BLaER1 treated with 17β-estradiol and CSF1 and Interleukin-3, amounts not matched to agents 10 nM and 100 nM (cell line): ENCODE data around the gene FAM234A.

ENCODE experiments used
- H3K27ac ChIP-seq, 11 experiments: shearing (Covaris generic); formaldehyde crosslinking; 2 replicates each; pipeline ENCODE4 v1.8.1; 2022
- H3K27me3 ChIP-seq, 11 experiments: shearing (Covaris generic); formaldehyde crosslinking; 2 replicates each; pipeline ENCODE4 v1.8.1; 2022
- H3K36me3 ChIP-seq, 11 experiments: shearing (Covaris generic); formaldehyde crosslinking; 2 replicates each; pipeline ENCODE4 v1.8.1; 2022
- H3K4me1 ChIP-seq, 10 experiments: shearing (Covaris generic); formaldehyde crosslinking; 2 replicates each; pipeline ENCODE4 v1.8.1; 2022
- H3K4me2 ChIP-seq, 11 experiments: shearing (Covaris generic); formaldehyde crosslinking; 2 replicates each; pipeline ENCODE4 v1.8.1; 2022
- H3K4me3 ChIP-seq, 10 experiments: shearing (Covaris generic); formaldehyde crosslinking; 2 replicates each; pipeline ENCODE4 v1.8.1; 2022
- H3K9ac ChIP-seq, 11 experiments: shearing (Covaris generic); formaldehyde crosslinking; 2 replicates each; pipeline ENCODE4 v1.8.1; 2022
- H3K9me3 ChIP-seq, 11 experiments: shearing (Covaris generic); formaldehyde crosslinking; replicated peaks in 1 of 11; 2 replicates each; pipeline ENCODE4 v1.8.1; 2022
- H4K20me1 ChIP-seq, 11 experiments: shearing (Covaris generic); formaldehyde crosslinking; 2 replicates each; pipeline ENCODE4 v1.8.1; 2022
- Cebpa-rat ChIP-seq, 11 experiments: shearing (Covaris generic); IDR thresholded peaks; 2 replicates each; pipeline ENCODE4 v1.8.1; 2022

Gene FAM234A

DNA sequence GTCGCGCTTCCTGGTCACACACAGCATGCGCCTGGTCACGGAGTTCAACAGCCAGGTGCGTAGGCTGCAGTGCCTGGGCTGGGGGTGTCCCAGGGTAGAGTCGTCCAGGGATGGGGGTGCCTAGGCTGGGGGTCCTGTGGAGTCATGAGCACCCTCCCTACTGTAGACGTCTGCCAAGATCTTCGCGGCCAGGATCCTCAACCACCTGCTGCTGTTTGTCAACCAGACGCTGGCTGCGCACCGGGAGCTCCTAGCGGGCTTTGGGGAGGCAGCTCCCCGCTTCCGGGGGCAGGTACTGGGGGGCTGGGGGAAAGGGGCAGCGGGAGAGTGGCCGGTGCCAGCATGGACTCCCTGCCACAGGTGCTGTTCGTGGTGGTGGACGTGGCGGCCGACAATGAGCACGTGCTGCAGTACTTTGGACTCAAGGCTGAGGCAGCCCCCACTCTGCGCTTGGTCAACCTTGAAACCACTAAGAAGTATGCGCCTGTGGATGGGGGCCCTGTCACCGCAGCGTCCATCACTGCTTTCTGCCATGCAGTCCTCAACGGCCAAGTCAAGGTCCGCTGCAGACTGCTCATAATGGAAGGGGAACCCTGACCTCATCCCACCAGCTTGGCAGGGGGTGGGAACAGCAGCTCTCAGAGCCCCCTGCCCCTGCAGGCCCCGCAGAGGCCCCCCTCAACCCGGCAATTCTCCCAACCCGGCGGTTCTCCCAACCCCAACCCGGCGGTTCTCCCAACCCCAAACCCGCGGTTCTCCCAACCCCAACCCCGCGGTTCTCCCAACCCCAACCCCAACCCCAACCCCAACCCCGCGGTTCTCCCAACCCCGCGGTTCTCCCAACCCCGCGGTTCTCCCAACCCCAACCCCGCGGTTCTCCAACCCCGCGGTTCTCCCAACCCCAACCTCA is 50.8 kb downstream of the FAM234A start:
- no peak overlapping the region for H3K4me3 ChIP-seq
- H3K27ac ChIP-seq: no peak overlapping the region
- peak overlapping the region in 7 of 11 experiments; percentile 24 to 59 (median 46); a peak in 10 of 22 replicates for H3K4me2 ChIP-seq
- H3K9ac ChIP-seq: no peak overlapping the region
- H3K4me1 ChIP-seq: peaks cover 0 to 56% (median 30%) of the 10 kb centered on the region in 10 experiments; a peak in 13 of 20 replicates
- H3K27me3 ChIP-seq: peaks cover 17 to 39% (median 30%) of the 10 kb centered on the region in 11 experiments
- H3K36me3 ChIP-seq: peaks cover 32 to 43% (median 41%) of the 10 kb centered on the region in 11 experiments
- peaks cover 3 to 75% (median 33%) of the 10 kb centered on the region in 11 experiments; a peak in 19 of 22 replicates for H4K20me1 ChIP-seq
- TF ChIP-seq Cebpa-rat (IDR thresholded peaks at IDR 0.05): no peak
- no peaks in the 10 kb centered on the region; a peak in 2 of 22 replicates for H3K9me3 ChIP-seq

DNA sequence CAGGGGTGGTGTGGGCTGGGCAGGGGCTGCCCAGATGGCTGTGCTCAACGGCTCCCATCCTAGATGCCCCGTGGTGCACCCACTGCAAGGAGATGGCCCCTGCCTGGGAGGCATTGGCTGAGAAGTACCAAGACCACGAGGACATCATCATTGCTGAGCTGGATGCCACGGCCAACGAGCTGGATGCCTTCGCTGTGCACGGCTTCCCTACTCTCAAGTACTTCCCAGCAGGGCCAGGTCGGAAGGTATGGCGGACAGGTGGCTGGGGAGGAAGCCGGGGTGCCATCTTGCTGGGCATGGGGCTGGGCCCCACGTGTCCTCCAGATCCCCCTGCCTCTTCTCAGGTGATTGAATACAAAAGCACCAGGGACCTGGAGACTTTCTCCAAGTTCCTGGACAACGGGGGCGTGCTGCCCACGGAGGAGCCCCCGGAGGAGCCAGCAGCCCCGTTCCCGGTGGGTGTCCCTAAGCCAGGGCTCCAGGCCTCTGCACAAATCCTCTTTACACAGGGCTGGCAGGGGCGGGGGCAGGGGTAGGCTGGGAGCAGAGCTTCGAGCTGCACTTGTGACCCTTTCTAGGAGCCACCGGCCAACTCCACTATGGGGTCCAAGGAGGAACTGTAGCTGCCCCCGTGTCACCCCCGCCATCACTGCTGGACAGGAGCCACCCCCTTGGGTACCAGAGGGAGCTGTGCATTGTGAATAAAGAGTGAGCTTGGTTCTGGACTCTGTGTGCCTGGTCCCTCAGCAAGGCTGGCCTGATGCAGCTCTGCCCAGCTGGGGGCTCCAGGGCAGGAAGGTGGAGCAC is 52.1 kb downstream of the FAM234A start:
- no peak overlapping the region for H3K27ac ChIP-seq
- H3K4me1 ChIP-seq: peaks cover 0 to 56% (median 30%) of the 10 kb centered on the region in 10 experiments; a peak in 13 of 20 replicates
- peaks cover 5 to 26% (median 17%) of the 10 kb centered on the region in 11 experiments for H3K27me3 ChIP-seq
- no peak overlapping the region for H3K4me3 ChIP-seq
- peak overlapping the region in 7 of 11 experiments; percentile 2 to 53 (median 39); a peak in 12 of 22 replicates for H3K4me2 ChIP-seq
- no peaks in the 10 kb centered on the region; a peak in 2 of 22 replicates for H3K9me3 ChIP-seq
- H4K20me1 ChIP-seq: peaks cover 3 to 79% (median 44%) of the 10 kb centered on the region in 11 experiments; a peak in 19 of 22 replicates
- H3K36me3 ChIP-seq: peaks cover 43 to 56% (median 54%) of the 10 kb centered on the region in 11 experiments
- TF ChIP-seq Cebpa-rat (IDR thresholded peaks at IDR 0.05): no peak
- H3K9ac ChIP-seq: no peak overlapping the region; a peak in 1 of 22 replicates

DNA sequence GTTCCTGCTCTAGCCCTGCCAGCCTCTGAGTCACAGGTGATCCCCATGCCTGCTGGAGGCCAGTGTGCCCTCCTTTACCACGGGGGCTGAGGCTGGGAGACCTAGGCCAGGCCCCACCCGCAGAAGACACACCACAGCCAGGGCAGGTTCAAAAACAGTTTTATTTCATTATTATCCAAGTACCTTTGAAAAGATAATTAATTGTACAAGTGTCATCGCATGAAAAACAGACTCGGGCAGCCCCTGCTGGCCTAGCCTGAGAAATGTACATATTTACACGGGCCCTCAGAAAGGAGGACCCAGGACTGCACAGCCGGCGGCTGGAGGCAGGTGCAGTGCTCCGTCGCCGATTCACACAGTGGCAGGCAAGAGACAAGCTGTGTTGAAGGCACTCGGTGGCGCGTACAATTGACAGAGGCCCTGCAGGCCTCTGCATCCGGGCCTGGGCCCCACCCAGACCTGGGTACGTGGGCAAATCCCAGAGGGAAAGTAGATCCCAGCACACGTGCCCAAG is 52.7 kb downstream of the FAM234A start:
- no peaks in the 10 kb centered on the region; a peak in 2 of 22 replicates for H3K9me3 ChIP-seq
- H3K27me3 ChIP-seq: peaks cover 0 to 20% (median 12%) of the 10 kb centered on the region in 11 experiments; a peak in 17 of 22 replicates
- peaks cover 0 to 56% (median 30%) of the 10 kb centered on the region in 10 experiments; a peak in 13 of 20 replicates for H3K4me1 ChIP-seq
- peaks cover 3 to 86% (median 44%) of the 10 kb centered on the region in 11 experiments; a peak in 19 of 22 replicates for H4K20me1 ChIP-seq
- no peak overlapping the region for H3K27ac ChIP-seq
- peak overlapping the region in 1 of 11 experiments; percentile 13; a peak in 2 of 22 replicates for H3K9ac ChIP-seq
- H3K4me3 ChIP-seq: no peak overlapping the region
- H3K4me2 ChIP-seq: peak overlapping the region in 6 of 11 experiments; percentile 2 to 53 (median 42); a peak in 10 of 22 replicates
- TF ChIP-seq Cebpa-rat (IDR thresholded peaks at IDR 0.05): no peak
- peaks cover 49 to 62% (median 60%) of the 10 kb centered on the region in 11 experiments for H3K36me3 ChIP-seq

DNA sequence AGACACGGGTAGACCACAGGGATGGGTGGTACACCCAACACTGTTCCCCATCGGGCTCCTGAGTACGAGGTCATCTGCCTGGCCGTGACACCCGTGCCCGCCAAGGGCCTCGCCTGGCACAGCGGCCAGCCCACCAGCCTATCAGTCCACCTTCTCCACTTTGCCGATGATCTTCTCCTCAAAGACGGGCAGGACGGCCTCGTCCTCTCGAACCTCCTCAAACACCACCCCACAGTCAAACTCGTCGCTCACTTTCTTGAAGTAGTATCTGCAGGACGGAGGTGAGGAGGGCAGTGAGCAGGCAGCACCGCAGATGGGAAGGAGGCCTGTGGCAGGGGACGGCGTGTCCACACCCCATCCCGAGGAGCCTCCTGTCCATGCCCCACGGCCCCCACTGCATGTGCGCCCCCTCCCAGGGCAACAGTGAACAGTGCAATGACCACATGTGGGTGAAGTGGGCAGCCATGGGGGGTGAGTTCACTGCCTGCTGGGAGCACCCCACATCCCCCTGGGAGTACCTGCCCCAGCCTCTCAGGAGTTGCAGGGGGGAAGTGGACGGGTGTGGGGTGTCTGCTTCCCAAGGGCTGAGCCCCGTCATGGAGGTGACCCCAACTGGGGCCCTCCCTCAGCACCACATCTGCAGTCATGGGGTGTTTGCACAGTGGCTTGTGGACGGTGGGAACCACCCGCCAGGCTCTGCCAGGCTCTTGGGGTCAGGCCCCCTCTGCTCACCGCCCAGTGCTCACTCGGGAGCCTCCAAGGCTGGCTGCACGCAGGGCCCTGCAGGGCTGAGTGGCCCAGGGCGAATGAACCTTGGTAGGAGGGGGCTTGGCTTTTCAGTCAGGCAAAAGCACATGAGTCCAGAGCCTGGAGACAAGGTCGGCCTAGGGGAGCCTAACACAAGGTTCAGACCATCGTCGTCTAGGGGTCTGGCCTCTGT is 53.6 kb downstream of the FAM234A start:
- Histone ChIP-seq H3K36me3 (peaks cover 57 to 71% (median 69%) of the 10 kb centered on the region in 11 experiments), H3K4me3 (no peak overlapping the region), H3K27ac (no peak overlapping the region), H4K20me1 (peaks cover 3 to 93% (median 44%) of the 10 kb centered on the region in 11 experiments; a peak in 19 of 22 replicates), H3K27me3 (peaks cover 0 to 11% (median 3%) of the 10 kb centered on the region in 11 experiments; a peak in 17 of 22 replicates), H3K9ac (no peak overlapping the region), H3K9me3 (no peaks in the 10 kb centered on the region; a peak in 2 of 22 replicates), H3K4me1 (peaks cover 0 to 50% (median 27%) of the 10 kb centered on the region in 10 experiments; a peak in 13 of 20 replicates), H3K4me2 (peak overlapping the region in 4 of 11 experiments; percentile 39 to 53 (median 46); a peak in 7 of 22 replicates)
- no peak for TF ChIP-seq Cebpa-rat (IDR thresholded peaks at IDR 0.05)

DNA sequence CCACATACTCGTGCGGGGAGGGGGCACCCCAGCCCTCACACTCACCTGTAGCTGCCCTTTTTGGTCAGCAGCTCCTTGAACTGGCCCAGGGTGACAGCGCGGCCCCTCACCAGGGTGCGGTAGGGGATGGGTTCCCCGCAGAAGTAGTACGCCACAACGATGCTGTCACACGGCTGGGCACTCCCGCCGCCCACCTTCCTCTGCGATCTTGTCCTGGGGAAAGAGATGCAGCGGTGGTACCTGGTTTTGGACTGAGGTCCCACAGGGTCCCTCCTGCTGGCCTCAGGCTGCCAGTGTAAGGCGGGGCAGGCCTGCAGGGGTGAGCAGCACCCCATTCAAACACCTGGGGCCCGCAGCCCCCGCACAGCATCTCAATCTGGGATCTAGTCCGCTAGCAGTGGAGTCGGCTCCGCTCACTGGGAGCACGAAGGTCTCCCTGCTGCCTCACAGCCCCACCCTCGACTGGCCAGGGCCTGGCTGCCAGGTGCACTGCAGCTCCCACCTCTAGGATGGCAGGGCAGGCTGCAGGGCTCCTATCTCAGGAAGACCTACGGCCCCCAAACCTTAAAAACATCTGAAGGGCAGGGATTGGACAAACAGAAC is 54.9 kb downstream of the FAM234A start:
- H3K9me3 ChIP-seq: no peaks in the 10 kb centered on the region; a peak in 2 of 22 replicates
- H3K27ac ChIP-seq: no peak overlapping the region
- H3K36me3 ChIP-seq: peaks cover 68 to 83% (median 79%) of the 10 kb centered on the region in 11 experiments
- no peak overlapping the region for H3K4me2 ChIP-seq
- 0 out of 22 replicates have a peak, but pooled peaks cover 0 to 3% (median 0%) of the 10 kb centered on the region in 11 experiments for H3K27me3 ChIP-seq
- peaks cover 0 to 39% (median 22%) of the 10 kb centered on the region in 10 experiments; a peak in 13 of 20 replicates for H3K4me1 ChIP-seq
- H4K20me1 ChIP-seq: peaks cover 3 to 89% (median 43%) of the 10 kb centered on the region in 11 experiments; a peak in 19 of 22 replicates
- TF ChIP-seq Cebpa-rat (IDR thresholded peaks at IDR 0.05): no peak
- no peak overlapping the region for H3K4me3 ChIP-seq
- H3K9ac ChIP-seq: no peak overlapping the region

DNA sequence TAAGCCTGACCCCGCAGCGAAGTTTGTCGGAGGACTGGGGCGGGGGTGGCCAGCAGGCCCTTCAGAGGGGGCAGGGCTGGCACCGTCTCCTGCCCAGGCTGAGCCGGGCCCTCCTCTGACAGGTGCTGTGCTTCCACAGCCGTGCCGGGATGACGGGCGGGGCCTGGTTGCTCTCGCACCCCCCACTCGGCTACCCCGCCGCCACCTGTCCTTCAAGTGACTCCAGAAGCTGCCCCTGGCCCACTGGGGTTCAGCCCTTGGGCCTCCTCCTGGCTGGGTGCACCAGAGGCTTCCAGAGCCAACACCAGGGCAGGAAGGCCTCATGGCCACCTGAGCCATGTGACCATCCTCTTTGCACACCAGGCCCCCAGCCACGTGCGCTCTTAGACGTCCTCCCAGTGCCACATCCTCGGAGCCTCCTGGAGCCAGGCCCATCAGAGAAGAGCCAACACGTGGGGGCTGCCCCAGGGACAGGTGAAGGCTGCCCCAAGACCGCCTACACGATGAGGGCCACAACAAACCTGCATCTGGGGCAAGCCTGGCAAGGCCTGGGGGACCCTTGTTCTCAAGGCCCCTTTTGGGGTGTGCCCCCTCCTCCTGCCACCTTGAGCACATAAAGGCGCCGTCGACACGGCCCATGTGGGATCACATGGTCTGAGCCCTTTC is 55.5 kb downstream of the FAM234A start:
- Histone ChIP-seq H3K9ac (no peak overlapping the region), H4K20me1 (peaks cover 3 to 82% (median 39%) of the 10 kb centered on the region in 11 experiments; a peak in 19 of 22 replicates), H3K4me2 (no peak overlapping the region), H3K9me3 (no peaks in the 10 kb centered on the region; a peak in 2 of 22 replicates), H3K36me3 (peaks cover 68 to 89% (median 80%) of the 10 kb centered on the region in 11 experiments), H3K27me3 (no peaks in the 10 kb centered on the region), H3K4me1 (peaks cover 0 to 33% (median 21%) of the 10 kb centered on the region in 10 experiments; a peak in 13 of 20 replicates), H3K4me3 (no peak overlapping the region), H3K27ac (no peak overlapping the region)
- TF ChIP-seq Cebpa-rat (IDR thresholded peaks at IDR 0.05): no peak
